ENCODE measurements around the gene CBLC. TPM values are rescaled to one million over a fixed set of nuclear protein-coding genes. Genes with fewer than 3 reads are reported as not detected.

The CBLC gene
- total and polyA plus RNA-seq, 10 of the 15 experiments (the other 5 are each of a cell fraction or from before 2014, with no cell fraction given) = not detected

DNA sequence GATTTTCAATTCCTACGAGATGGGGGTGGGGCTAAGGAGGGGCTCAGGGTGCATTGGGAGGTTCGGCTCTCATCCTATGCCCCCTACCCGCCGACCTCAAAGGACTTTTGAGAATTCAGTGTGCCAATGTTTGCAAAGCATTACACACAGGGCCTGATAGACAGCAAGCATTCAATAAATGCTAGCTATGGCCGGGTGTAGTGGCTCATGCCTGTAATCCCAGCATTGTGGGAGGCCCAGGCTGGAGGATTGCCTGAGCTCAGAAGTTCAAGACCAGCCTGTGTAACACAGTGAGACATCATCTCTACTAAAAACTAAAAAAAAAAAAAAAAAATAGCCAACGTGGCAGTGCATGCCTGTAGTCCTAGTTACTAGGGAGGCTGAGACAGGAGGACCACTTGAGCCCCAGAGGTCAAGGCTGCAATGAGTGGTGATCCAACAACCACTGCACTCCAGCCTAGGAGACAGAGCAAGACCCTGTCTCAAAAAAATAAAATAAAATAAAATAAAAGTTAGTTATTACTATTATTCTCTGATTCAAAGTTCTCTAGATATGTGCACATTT is 1.9 kb upstream of the CBLC start:
- 49% methylated on average over 6 of the region's 6 CpGs for WGBS (ENCODE audit: insufficient coverage, insufficient replicate concordance, low lambda C conversion rate, missing lambda C conversion rate)
- DNase-seq (ENCODE audit: low read depth, low spot score) = no peak
- ATAC-seq = no peak
- H2AFZ ChIP-seq (ENCODE audit: control insufficient read depth, low read depth, low read length) = no peak overlapping the region
- H3K79me2 ChIP-seq (ENCODE audit: control insufficient read depth, insufficient read depth, low read length) = no peaks in the 10 kb centered on the region
- in situ Hi-C loops (cut with MboI) (no loop called here), intact Hi-C loops (cut with micrococcal nuclease; ENCODE audit: unreplicated experiment) (loop anchor here (10.0 kb wide), 1 partner anchor 121 kb away; no protein-coding TSS in a partner anchor)
- BruUV-seq (replicated peaks) = no TSS peak
- no peaks in the 10 kb centered on the region for H3K36me3 ChIP-seq (ENCODE audit: control insufficient read depth in 2 of 2, insufficient read depth in 2 of 2, low read length in 1 of 2)
- H3K4me1 ChIP-seq (ENCODE audit: control insufficient read depth, insufficient read depth, low read length) = no peaks in the 10 kb centered on the region
- TF ChIP-seq, protein P1, sequence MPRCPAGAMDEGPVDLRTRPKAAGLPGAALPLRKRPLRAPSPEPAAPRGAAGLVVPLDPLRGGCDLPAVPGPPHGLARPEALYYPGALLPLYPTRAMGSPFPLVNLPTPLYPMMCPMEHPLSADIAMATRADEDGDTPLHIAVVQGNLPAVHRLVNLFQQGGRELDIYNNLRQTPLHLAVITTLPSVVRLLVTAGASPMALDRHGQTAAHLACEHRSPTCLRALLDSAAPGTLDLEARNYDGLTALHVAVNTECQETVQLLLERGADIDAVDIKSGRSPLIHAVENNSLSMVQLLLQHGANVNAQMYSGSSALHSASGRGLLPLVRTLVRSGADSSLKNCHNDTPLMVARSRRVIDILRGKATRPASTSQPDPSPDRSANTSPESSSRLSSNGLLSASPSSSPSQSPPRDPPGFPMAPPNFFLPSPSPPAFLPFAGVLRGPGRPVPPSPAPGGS (IDR thresholded peaks at IDR 0.05; ENCODE audit: borderline replicate concordance, insufficient read depth, low read depth, low read length, poor library complexity, severe bottlenecking) = peak; percentile 31
- no peak for TF ChIP-seq POLR2A (IDR thresholded peaks at IDR 0.05; ENCODE audit: low read depth, low read length)
- ChIA-PET CTCF (interaction anchor here (1.5 to 15.6 kb wide), 4 partner anchors 9 to 119 kb away, joined by 6 to 513 read pairs (median 84); no protein-coding TSS in a partner anchor), SMC1A (ENCODE audit: uncharacterized antibody, unreplicated experiment) (interaction anchor here (5.8 to 12.0 kb wide), 2 partner anchors 53 to 86 kb away, joined by 72 to 328 read pairs; no protein-coding TSS in a partner anchor), RAD21 (ENCODE audit: unreplicated experiment) (no interaction called here), POLR2A (interaction anchor here (1.0 kb wide), 1 partner anchor 50 kb away, joined by 6 read pairs; no protein-coding TSS in a partner anchor)
- H3K4me2 ChIP-seq (ENCODE audit: control insufficient read depth, insufficient read depth) = no peak overlapping the region
- H3K9ac ChIP-seq (ENCODE audit: control insufficient read depth, insufficient read depth, low read length) = no peak overlapping the region
- no peak overlapping the region for H3K4me3 ChIP-seq
- H3K27me3 ChIP-seq (replicated peaks in 1 of 2; ENCODE audit: control insufficient read depth in 2 of 2, insufficient read depth in 2 of 2, low read length in 1 of 2) = no peaks in the 10 kb centered on the region
- H3K27ac ChIP-seq (ENCODE audit: control insufficient read depth, insufficient read depth) = no peak overlapping the region
- FAIRE-seq = no peak
- no peaks in the 10 kb centered on the region for H3K9me3 ChIP-seq (replicated peaks; ENCODE audit: control insufficient read depth, insufficient read depth, low read length)
- no peaks in the 10 kb centered on the region for H4K20me1 ChIP-seq (ENCODE audit: control insufficient read depth, insufficient read depth)

DNA sequence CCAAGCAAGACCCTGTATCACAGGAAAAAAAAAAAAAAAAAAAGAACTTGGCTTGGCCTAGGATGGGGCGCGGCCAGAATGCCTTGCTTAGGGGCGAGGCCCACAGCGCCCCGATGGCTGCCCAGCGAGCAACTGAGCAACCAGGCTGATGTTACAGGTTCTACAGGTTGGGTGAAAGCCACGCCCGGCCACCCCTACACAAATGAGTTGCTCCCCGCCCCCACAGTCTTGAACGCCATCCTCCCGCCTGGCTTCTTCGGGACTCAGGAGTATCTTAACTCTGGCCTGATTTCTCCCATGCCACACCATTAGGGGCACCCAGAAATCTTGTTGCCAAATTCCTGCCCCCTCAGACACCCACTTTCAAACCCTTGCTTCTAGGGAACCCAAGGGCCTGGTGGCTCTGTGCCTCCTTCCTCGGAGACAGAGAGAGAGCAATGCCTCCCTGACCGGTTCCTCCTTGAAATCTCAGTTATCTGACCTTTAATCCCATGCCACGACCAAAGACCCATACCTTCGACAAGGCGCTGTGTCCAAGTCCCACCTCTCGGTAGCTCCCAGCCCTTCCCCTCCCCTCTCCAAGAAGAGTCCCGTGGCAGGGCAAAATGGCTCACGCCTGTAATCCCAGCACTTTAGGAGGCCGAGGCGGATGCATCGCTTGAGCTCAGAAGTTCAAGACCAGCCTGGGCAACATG is 1.1 kb upstream of the CBLC start:
- CTCF ChIA-PET = interaction anchor here (2.2 to 15.6 kb wide), 3 partner anchors 8 to 85 kb away, joined by 14 to 513 read pairs (median 155); no protein-coding TSS in a partner anchor
- H2AFZ ChIP-seq (ENCODE audit: control insufficient read depth, low read depth, low read length) = no peak overlapping the region
- H4K20me1 ChIP-seq (ENCODE audit: control insufficient read depth, insufficient read depth) = no peaks in the 10 kb centered on the region
- SMC1A ChIA-PET (ENCODE audit: uncharacterized antibody, unreplicated experiment) = interaction anchor here (1.2 kb wide), 1 partner anchor 88 kb away, joined by 4 read pairs; no protein-coding TSS in a partner anchor
- no peaks in the 10 kb centered on the region for H3K4me1 ChIP-seq (ENCODE audit: control insufficient read depth, insufficient read depth, low read length)
- ATAC-seq (no peak), DNase-seq (ENCODE audit: low read depth, low spot score) (no peak), FAIRE-seq (no peak)
- intact Hi-C loops (cut with micrococcal nuclease; ENCODE audit: unreplicated experiment) (loop anchor here (10.0 kb wide), 1 partner anchor 122 kb away; no protein-coding TSS in a partner anchor), in situ Hi-C loops (cut with MboI) (no loop called here)
- no peak overlapping the region for H3K4me3 ChIP-seq
- POLR2A ChIA-PET = no interaction called here
- RAD21 ChIA-PET (ENCODE audit: unreplicated experiment) = no interaction called here
- no peaks in the 10 kb centered on the region for H3K9me3 ChIP-seq (replicated peaks; ENCODE audit: control insufficient read depth, insufficient read depth, low read length)
- H3K9ac ChIP-seq (ENCODE audit: control insufficient read depth, insufficient read depth, low read length) = no peak overlapping the region
- H3K79me2 ChIP-seq (ENCODE audit: control insufficient read depth, insufficient read depth, low read length) = no peaks in the 10 kb centered on the region
- WGBS (ENCODE audit: insufficient coverage, insufficient replicate concordance, low lambda C conversion rate, missing lambda C conversion rate) = 56% methylated on average over 23 of the region's 23 CpGs
- no TSS peak for BruUV-seq (replicated peaks)
- H3K36me3 ChIP-seq (ENCODE audit: control insufficient read depth in 2 of 2, insufficient read depth in 2 of 2, low read length in 1 of 2) = no peaks in the 10 kb centered on the region
- no peak overlapping the region for H3K27ac ChIP-seq (ENCODE audit: control insufficient read depth, insufficient read depth)
- H3K4me2 ChIP-seq (ENCODE audit: control insufficient read depth, insufficient read depth) = no peak overlapping the region
- H3K27me3 ChIP-seq (replicated peaks in 1 of 2; ENCODE audit: control insufficient read depth in 2 of 2, insufficient read depth in 2 of 2, low read length in 1 of 2) = no peaks in the 10 kb centered on the region
- no peak for TF ChIP-seq SMARCA5 (IDR thresholded peaks at IDR 0.05)
- no peak for TF ChIP-seq ZNF384 (IDR thresholded peaks at IDR 0.05; ENCODE audit: borderline replicate concordance, low read depth, low read length)
- TF ChIP-seq RBBP5 (conservative IDR thresholded peaks at IDR 0.05) = no peak
- TF ChIP-seq YY1 (IDR thresholded peaks at IDR 0.05; ENCODE audit: low read depth, low read length) = no peak
- TF ChIP-seq RELA (IDR thresholded peaks at IDR 0.05; ENCODE audit: borderline replicate concordance, partially characterized antibody) = no peak
- TF ChIP-seq RFX5 (IDR thresholded peaks at IDR 0.05; ENCODE audit: low read depth, low read length) = no peak
- TF ChIP-seq NBN (IDR thresholded peaks at IDR 0.05) = no peak
- TF ChIP-seq, protein P2, sequence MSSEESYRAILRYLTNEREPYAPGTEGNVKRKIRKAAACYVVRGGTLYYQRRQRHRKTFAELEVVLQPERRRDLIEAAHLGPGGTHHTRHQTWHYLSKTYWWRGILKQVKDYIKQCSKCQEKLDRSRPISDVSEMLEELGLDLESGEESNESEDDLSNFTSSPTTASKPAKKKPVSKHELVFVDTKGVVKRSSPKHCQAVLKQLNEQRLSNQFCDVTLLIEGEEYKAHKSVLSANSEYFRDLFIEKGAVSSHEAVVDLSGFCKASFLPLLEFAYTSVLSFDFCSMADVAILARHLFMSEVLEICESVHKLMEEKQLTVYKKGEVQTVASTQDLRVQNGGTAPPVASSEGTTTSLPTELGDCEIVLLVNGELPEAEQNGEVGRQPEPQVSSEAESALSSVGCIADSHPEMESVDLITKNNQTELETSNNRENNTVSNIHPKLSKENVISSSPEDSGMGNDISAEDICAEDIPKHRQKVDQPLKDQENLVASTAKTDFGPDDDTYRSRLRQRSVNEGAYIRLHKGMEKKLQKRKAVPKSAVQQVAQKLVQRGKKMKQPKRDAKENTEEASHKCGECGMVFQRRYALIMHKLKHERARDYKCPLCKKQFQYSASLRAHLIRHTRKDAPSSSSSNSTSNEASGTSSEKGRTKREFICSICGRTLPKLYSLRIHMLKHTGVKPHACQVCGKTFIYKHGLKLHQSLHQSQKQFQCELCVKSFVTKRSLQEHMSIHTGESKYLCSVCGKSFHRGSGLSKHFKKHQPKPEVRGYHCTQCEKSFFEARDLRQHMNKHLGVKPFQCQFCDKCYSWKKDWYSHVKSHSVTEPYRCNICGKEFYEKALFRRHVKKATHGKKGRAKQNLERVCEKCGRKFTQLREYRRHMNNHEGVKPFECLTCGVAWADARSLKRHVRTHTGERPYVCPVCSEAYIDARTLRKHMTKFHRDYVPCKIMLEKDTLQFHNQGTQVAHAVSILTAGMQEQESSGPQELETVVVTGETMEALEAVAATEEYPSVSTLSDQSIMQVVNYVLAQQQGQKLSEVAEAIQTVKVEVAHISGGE (CRISPR knock-in tag; IDR thresholded peaks at IDR 0.05) = no peak
- TF ChIP-seq NR2C1 (IDR thresholded peaks at IDR 0.05) = no peak
- TF ChIP-seq CHD4 (IDR thresholded peaks at IDR 0.05) = no peak
- no peak for TF ChIP-seq CHD2 (IDR thresholded peaks at IDR 0.05; ENCODE audit: borderline replicate concordance, low read depth, low read length)

All from GM12878 (cell line).